DOHH2 (cell line): ENCODE measurements around the gene TSPAN14.

Source experiments
- EZH2phosphoT487 ChIP-seq: fragments of 200-600 bp; sonication (generic); IDR thresholded peaks from 2 replicates; pipeline ENCODE4 v1.6.1; 2017; ENCODE audit warnings: borderline replicate concordance, mild to moderate bottlenecking, antibody characterized with exemption, low read length, moderate library complexity, mixed read lengths
- TF ChIP-seq, protein P1 (sequence below): fragments of 200-600 bp; sonication (generic); IDR thresholded peaks from one replicate; pipeline ENCODE4 v1.5.1; 2014; ENCODE audit warnings: antibody characterized with exemption, mild to moderate bottlenecking, low read depth, low read length; ENCODE audit not compliant: poor library complexity, severe bottlenecking

DNA sequence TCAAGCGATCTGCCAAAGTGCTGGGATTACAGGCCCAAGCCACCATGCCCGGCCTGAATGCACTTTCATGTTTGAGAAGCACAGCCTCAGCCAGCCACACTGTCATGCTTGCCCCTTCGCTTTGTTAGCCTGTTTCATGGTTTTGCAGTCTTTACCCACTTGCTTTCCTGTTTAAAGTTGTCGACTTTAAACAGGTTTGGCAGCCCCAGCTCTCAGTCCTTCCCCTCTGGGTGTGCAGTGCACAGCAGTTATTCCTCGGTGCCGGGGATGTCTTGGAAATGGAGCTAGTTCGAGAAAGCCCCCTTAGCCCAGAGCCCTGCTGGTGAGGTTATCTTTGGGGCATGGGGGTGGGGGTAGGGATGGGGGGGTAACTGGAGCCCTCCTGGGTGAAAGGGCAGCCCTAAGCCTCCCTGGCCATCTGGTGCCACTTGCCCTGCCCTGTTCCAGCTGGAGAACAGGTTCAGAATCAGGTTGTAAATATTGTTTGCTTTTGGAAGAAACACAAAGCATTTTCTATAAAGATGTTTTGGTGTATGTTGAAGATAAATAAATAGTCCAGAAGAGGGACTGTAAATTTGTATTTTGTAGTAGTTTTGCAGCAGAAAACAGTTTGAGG lies 14.8 kb downstream of the TSPAN14 start:
- TF ChIP-seq, protein P1, sequence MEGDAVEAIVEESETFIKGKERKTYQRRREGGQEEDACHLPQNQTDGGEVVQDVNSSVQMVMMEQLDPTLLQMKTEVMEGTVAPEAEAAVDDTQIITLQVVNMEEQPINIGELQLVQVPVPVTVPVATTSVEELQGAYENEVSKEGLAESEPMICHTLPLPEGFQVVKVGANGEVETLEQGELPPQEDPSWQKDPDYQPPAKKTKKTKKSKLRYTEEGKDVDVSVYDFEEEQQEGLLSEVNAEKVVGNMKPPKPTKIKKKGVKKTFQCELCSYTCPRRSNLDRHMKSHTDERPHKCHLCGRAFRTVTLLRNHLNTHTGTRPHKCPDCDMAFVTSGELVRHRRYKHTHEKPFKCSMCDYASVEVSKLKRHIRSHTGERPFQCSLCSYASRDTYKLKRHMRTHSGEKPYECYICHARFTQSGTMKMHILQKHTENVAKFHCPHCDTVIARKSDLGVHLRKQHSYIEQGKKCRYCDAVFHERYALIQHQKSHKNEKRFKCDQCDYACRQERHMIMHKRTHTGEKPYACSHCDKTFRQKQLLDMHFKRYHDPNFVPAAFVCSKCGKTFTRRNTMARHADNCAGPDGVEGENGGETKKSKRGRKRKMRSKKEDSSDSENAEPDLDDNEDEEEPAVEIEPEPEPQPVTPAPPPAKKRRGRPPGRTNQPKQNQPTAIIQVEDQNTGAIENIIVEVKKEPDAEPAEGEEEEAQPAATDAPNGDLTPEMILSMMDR, result no peak
- TF ChIP-seq EZH2phosphoT487, result no peak
